Heart left ventricle (tissue), 16 donors: ENCODE results near the gene HAPLN2. TPM values are rescaled to one million over a fixed set of nuclear protein-coding genes. Genes with fewer than 3 reads are reported as not detected.

Experiments used
- ATAC-seq, 4 donors: fragments of 200-7000 bp; cut with Tn5 transposase; one replicate each; pipeline ENCODE4 v1.9.1; 2020 to 2022; ENCODE audit warnings: moderate library complexity in 4 of 4, mild to moderate bottlenecking in 3 of 4, moderate number of reproducible peaks in 1 of 4
- DNase-seq, 5 donors: peaks; one replicate each; pipeline ENCODE4 v3.0.0-alpha.2; 2020
- H3K27ac ChIP-seq, 12 donors: fragments of 200-600 bp; sonication (generic) in 4 of 12; one replicate each; pipeline versions ENCODE4 v1.5.0 to v1.8.0; 2016 to 2022; ENCODE audit warnings: mild to moderate bottlenecking in 2 of 12
- H3K27me3 ChIP-seq, 9 donors: fragments of 200-600 bp; sonication (generic) in 2 of 9; one replicate each; pipeline versions ENCODE4 v1.5.1 to v1.8.0; 2016 to 2022; ENCODE audit warnings: mild to moderate bottlenecking in 3 of 9
- H3K36me3 ChIP-seq, 9 donors: fragments of 200-600 bp; sonication (generic) in 2 of 9; one replicate each; pipeline versions ENCODE4 v1.5.0 to v1.8.0; 2018 to 2022; ENCODE audit warnings: mild to moderate bottlenecking in 2 of 9
- H3K4me1 ChIP-seq, 12 donors: fragments of 200-600 bp; sonication (generic) in 4 of 12; one replicate each; pipeline versions ENCODE4 v1.5.0 to v1.8.0; 2016 to 2022; ENCODE audit warnings: mild to moderate bottlenecking in 3 of 12
- H3K4me3 ChIP-seq, 12 donors: fragments of 200-600 bp; sonication (generic) in 4 of 12; one replicate each; pipeline versions ENCODE4 v1.5.0 to v1.8.0; 2017 to 2022; ENCODE audit warnings: mild to moderate bottlenecking in 9 of 12, moderate library complexity in 4 of 12
- H3K9me3 ChIP-seq, 12 donors: fragments of 200-600 bp; sonication (generic) in 4 of 12; one replicate each; pipeline versions ENCODE4 v1.5.0 to v1.8.0; 2016 to 2022; ENCODE audit warnings: mild to moderate bottlenecking in 1 of 12
- POLR2A ChIP-seq, 2 donors: fragments of 450-650 bp; IDR thresholded peaks; one replicate each; pipeline ENCODE4 v1.6.1; 2017; ENCODE audit warnings: antibody characterized with exemption in 2 of 2, mild to moderate bottlenecking in 2 of 2, moderate library complexity in 2 of 2
- WGBS, 4 donors: extraction: QIAGEN DNeasy Blood & Tissue Kit in 2 of 4; methylation state at CpG; one replicate each; pipeline versions ENCODE4 v1.1.5 to v1.1.7; 2013 to 2018; 5-methylcytosine and 5-hydroxymethylcytosine counted together
- intact Hi-C, 10 donors: fragments of 100-400 bp; cut with DNase I; formaldehyde crosslinking; loops; one replicate each; pipeline versions ENCODE4 v1.11.1 to v1.14.2; 2022
- polyA plus RNA-seq, 2 donors: library from polyadenylated mRNA; stranded (reverse); fragments of 200-250 nt; gene quantifications; one replicate each; pipeline ENCODE4 v1.2.3, GENCODE V29; 2013
- total RNA-seq, 9 donors: library from RNA; depleted of rRNA in 2 of 9; stranded (reverse); fragments of >200 nt in 2 of 9; fragmentation: NEBNext Ultra II Directional in 3 of 9; extraction: Animal tissue kit (Norgen Biotek cat#: 25700) in 3 of 9; gene quantifications; one replicate each; pipeline versions ENCODE4 v1.1.0 to v1.2.4, GENCODE V29; 2016 to 2023
- TF ChIP-seq, protein P1 (sequence below), 12 donors: fragments of 200-600 bp; sonication (generic) in 4 of 12; IDR thresholded peaks; one replicate each; pipeline versions ENCODE4 v1.5.0 to v1.8.0; 2018 to 2022; ENCODE audit warnings: antibody characterized with exemption in 12 of 12, mild to moderate bottlenecking in 5 of 12
- donor health status: ischemic (EF 13 %, LVEDD 7.1; RV severe dilation, severe dysfunction).
- donor health status: healthy with polysubstance abuse.
- donor health status: DM: no; HTN: yes; CAD: no.
- donor health status: DM: no; HTN: no; CAD: no.
- donor health status: ischemic (EF 25% LVEDD 6.9; RV normal size, moderate dysfunction).
- donor health status: ischemic (EF 25% LVEDD 5.7; RV mildly dilated, moderate dysfunction).
- donor health status: healthy.
- donor health status: DM: yes; HTN: yes; CAD: no.
- donor health status: ischemic (EF 35%, LVEDD 5.7; RV mildly dilated, moderate dysfunction).
- donor health status: nonischemic (EF 11% LVEDD 7.7; RV severe dilation, severe dysfunction).
- donor health status: DM: yes; HTN: yes; CAD: no.
- donor health status: PGD.
- donor health status: ischemic (EF 29% LVEDD 5.4; RV normal size, mild dysfunction).
- donor health status: nonischemic (EF 23%, LVEDD 6.1; RV moderate dilation, normal function).

HAPLN2 gene
- total and polyA plus RNA-seq, 11 donors: 0.52 to 3.0 (median 1.1) TPM

DNA sequence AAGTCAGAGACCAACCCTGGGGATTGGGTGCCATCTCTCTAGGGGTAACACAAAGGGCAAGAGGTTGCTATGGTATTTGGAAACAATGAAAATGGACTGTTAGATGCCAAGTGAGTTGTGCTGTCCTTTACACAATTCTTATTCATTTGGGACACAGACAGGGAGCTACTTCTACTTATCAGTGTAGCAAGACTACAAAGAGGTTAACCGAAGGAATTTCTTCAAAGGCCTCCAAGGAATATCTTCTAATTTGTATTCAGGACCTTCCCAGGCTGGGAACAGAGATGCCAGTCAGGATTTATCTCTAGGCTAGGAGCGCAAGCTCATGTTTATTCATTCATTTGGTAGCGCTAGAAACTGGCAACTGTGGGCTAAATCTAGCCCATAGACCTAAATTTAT, 25.0 kb upstream of the HAPLN2 start:
- Histone ChIP-seq H3K4me3 (no peak overlapping the region), H3K27ac (no peak overlapping the region), H3K27me3 (no peaks in the 10 kb centered on the region), H3K9me3 (no peaks in the 10 kb centered on the region), H3K36me3 (peaks cover 0 to 62% (median 47%) of the 10 kb centered on the region in 9 donors), H3K4me1 (peaks cover 0 to 17% (median 12%) of the 10 kb centered on the region in 12 donors)
- no peak for TF ChIP-seq POLR2A (IDR thresholded peaks at IDR 0.05)
- TF ChIP-seq, protein P1, sequence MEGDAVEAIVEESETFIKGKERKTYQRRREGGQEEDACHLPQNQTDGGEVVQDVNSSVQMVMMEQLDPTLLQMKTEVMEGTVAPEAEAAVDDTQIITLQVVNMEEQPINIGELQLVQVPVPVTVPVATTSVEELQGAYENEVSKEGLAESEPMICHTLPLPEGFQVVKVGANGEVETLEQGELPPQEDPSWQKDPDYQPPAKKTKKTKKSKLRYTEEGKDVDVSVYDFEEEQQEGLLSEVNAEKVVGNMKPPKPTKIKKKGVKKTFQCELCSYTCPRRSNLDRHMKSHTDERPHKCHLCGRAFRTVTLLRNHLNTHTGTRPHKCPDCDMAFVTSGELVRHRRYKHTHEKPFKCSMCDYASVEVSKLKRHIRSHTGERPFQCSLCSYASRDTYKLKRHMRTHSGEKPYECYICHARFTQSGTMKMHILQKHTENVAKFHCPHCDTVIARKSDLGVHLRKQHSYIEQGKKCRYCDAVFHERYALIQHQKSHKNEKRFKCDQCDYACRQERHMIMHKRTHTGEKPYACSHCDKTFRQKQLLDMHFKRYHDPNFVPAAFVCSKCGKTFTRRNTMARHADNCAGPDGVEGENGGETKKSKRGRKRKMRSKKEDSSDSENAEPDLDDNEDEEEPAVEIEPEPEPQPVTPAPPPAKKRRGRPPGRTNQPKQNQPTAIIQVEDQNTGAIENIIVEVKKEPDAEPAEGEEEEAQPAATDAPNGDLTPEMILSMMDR (IDR thresholded peaks at IDR 0.05): no peak
- ATAC-seq (no peak), DNase-seq (no peak)
- 76 to 84% (median 80%) methylated on average over 3 of the region's 3 CpGs for WGBS, 4 donors
- intact Hi-C loops: loop anchor here in 4 of 10 donors (5.0 kb wide), 4 partner anchors 87 to 137 kb away; partner anchors contain the start of gene MEF2D (in 1 of the 4)

DNA sequence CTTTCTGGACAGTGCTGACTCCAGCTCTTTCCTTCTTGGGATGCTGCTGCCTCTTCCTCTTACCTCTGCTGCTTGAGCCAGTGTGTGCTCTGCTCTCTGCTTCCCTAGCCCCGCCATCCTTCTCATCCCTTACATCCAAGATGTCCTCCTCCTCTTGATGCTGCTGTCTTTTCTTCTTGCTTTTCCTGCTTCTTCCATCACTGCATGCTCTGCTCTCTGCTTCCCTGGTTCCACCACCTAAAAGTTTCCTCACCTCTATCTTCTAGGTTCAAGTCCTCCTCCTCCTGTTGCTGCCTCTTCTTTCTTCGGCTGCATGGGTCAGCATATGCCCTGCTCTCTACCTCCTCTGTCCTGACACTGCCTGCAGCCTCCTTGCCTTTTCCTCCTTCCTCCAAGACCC, 24.2 kb upstream of the HAPLN2 start:
- TF ChIP-seq, protein P1 (IDR thresholded peaks at IDR 0.05): no peak
- no peak for TF ChIP-seq POLR2A (IDR thresholded peaks at IDR 0.05)
- no peak for ATAC-seq
- Histone ChIP-seq H3K27me3 (no peaks in the 10 kb centered on the region), H3K4me3 (no peak overlapping the region), H3K9me3 (no peaks in the 10 kb centered on the region), H3K36me3 (peaks cover 0 to 62% (median 47%) of the 10 kb centered on the region in 9 donors), H3K4me1 (peaks cover 0 to 25% (median 12%) of the 10 kb centered on the region in 12 donors), H3K27ac (no peak overlapping the region)
- intact Hi-C loops: loop anchor here in 1 of 10 donors (5.0 kb wide), 1 partner anchor 133 kb away; no protein-coding TSS in a partner anchor
- WGBS, 4 donors: 86 to 95% (median 89%) methylated on average over 2 of the region's 2 CpGs
- DNase-seq: no peak

DNA sequence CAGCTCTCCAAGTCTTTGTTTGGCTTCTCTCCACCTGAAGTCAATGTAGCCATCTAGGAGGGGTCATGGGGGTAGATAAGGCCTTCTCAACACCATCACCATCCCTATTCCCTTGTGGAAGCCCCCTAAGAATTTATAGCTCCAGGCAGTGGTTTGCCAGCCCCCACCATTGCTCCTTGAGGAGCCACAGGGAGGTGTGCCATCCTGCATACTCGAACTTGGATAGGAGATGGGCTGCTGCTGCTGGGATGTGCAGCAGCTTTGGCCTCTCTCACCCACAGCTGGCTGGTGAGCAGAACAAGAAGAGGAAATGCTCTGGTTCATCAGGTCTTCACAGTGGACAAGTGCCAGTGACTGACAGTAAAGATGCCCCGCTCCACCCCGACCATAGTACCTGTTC, 22.8 kb upstream of the HAPLN2 start:
- 88 to 93% (median 92%) methylated on average over 3 of the region's 3 CpGs for WGBS, 4 donors
- intact Hi-C loops: loop anchor here in 1 of 10 donors (5.0 kb wide), 1 partner anchor 134 kb away; no protein-coding TSS in a partner anchor
- Histone ChIP-seq H3K36me3 (peaks cover 0 to 62% (median 47%) of the 10 kb centered on the region in 9 donors), H3K27me3 (no peaks in the 10 kb centered on the region), H3K27ac (no peak overlapping the region), H3K9me3 (no peaks in the 10 kb centered on the region), H3K4me1 (peaks cover 3 to 27% (median 15%) of the 10 kb centered on the region in 12 donors), H3K4me3 (no peak overlapping the region)
- TF ChIP-seq, protein P1 (IDR thresholded peaks at IDR 0.05): no peak
- TF ChIP-seq POLR2A (IDR thresholded peaks at IDR 0.05): no peak
- DNase-seq: no peak
- ATAC-seq: no peak

DNA sequence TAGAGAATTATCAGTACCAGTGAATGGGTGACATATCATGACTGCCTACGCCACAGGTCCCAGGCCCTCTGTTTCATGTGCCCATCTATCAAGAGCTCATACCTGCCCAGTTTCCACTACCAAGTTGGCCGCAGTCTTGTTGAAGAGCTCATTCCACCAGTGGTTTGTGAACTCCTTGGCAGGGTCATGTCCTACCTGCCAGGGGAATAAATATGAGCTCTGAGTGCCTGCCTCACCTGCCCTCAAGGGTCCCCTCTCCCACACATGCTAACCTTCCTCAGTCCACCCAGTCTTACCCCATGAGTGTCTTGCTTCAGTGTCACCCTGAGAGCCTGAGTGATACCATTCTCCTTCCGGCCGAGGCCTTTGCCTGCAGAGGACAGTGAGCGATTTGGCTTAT, 21.1 kb upstream of the HAPLN2 start:
- Histone ChIP-seq H3K4me3 (no peak overlapping the region), H3K4me1 (peaks cover 3 to 27% (median 14%) of the 10 kb centered on the region in 12 donors), H3K36me3 (peaks cover 0 to 56% (median 46%) of the 10 kb centered on the region in 9 donors), H3K27me3 (no peaks in the 10 kb centered on the region), H3K9me3 (no peaks in the 10 kb centered on the region), H3K27ac (no peak overlapping the region)
- no peak for TF ChIP-seq POLR2A (IDR thresholded peaks at IDR 0.05)
- TF ChIP-seq, protein P1 (IDR thresholded peaks at IDR 0.05): no peak
- 93 to 98% (median 95%) methylated on average over 5 of the region's 5 CpGs for WGBS, 4 donors
- DNase-seq: no peak
- ATAC-seq: no peak
- intact Hi-C loops: loop anchor here in 1 of 10 donors (5.0 kb wide), 1 partner anchor 136 kb away; no protein-coding TSS in a partner anchor
